ENCODE measurements around the gene AKAP7. TPM values are rescaled to one million over a fixed set of nuclear protein-coding genes. Genes with fewer than 3 reads are reported as not detected.
"Not testable (repeated sequence)": the region's sequence is repeated elsewhere in the genome, so short reads cannot be mapped to it uniquely, and the experiment has no call there.

Gene AKAP7
- polyA plus RNA-seq, 3 donors: 2.4 to 4.9 (median 3.4) TPM

DNA sequence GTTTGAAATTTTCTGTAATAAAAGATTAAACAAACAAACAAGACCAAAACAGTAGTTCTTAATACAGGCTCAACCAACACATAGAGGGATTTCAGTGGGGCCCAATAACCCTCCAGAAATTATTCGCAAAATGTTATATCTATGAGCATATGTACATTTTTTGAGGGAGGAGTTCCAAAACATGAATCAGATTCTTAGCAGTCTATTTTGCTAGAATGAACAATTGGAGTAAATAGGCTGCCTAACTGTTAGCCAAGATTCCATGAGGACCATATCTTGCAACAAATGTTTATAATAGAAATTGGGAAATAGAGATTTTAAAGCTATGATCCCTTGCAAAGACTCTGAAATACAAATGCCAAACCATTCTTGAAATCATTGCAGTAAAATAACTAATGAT, 186.3 kb downstream of the AKAP7 start:
- Mint-ChIP-seq H3K4me1 (no peaks in the 10 kb centered on the region), H3K36me3 (no peaks in the 10 kb centered on the region), H3K9me3 (peaks cover 0 to 10% (median 5%) of the 10 kb centered on the region in 7 donors), H3K4me3 (no peak overlapping the region), H3K27ac (no peak overlapping the region), H3K27me3 (ENCODE audit: low read depth in 3 of 3) (peaks cover 0 to 2% (median 2%) of the 10 kb centered on the region in 3 donors)
- no CpG with 5 or more reads among the region's 1 CpG for WGBS (ENCODE audit: insufficient coverage)
- Histone ChIP-seq H3K9ac (ENCODE audit: insufficient read depth, low read length, poor library complexity, severe bottlenecking) (no peak overlapping the region), H3K36me3 (replicated peaks in 1 of 2; ENCODE audit: control insufficient read depth in 1 of 2, insufficient read depth in 2 of 2, low read length in 2 of 2) (no peaks in the 10 kb centered on the region), H3K4me1 (ENCODE audit: control insufficient read depth in 1 of 2, insufficient read depth in 2 of 2, low read length in 2 of 2) (no peaks in the 10 kb centered on the region), H3K9me3 (replicated peaks in 1 of 2; ENCODE audit: control insufficient read depth in 1 of 2, insufficient read depth in 1 of 2, low read length in 2 of 2) (no peaks in the 10 kb centered on the region), H4K20me1 (ENCODE audit: insufficient read depth, low read length) (no peaks in the 10 kb centered on the region), H3K4me3 (replicated peaks in 1 of 3; ENCODE audit: low read depth in 2 of 3, low read length in 3 of 3) (no peak overlapping the region), H3K4me2 (replicated peaks; ENCODE audit: extremely low read depth, low read length, poor library complexity, severe bottlenecking) (no peak overlapping the region), H3K27ac (ENCODE audit: low read depth in 1 of 2, low read length in 2 of 2) (no peak overlapping the region), H3K27me3 (ENCODE audit: control insufficient read depth in 2 of 2, insufficient read depth in 2 of 2, low read length in 2 of 2) (no peaks in the 10 kb centered on the region), H3K79me2 (ENCODE audit: insufficient read depth, low read length) (no peaks in the 10 kb centered on the region), H2AFZ (ENCODE audit: insufficient read depth, low read depth, low read length, poor library complexity, severe bottlenecking) (no peak overlapping the region)
- intact Hi-C loops (cut with micrococcal nuclease): no loop called here
- TF ChIP-seq CTCF (IDR thresholded peaks at IDR 0.05): no peak
- DNase-seq: no peak

DNA sequence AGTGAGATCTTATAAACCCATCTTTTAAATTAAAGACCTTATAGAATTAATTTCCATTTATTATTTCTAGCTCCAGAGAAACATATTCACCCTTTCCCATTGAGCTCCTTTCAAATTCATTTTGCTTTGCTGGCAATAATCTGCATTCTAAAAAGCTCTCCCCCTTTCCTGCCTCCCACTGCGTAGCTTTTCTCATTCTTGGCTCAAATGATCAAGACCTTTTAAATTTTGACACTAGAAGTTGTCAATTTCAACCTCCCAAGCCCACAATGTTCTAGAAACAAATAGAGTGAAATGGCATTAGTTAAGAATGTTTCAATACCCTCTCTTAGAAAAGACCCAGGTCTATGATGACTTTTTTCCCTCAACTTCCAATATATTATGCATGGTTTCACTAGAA, 186.9 kb downstream of the AKAP7 start:
- H3K27ac Mint-ChIP-seq: no peak overlapping the region
- intact Hi-C loops (cut with micrococcal nuclease): no loop called here
- Histone ChIP-seq H3K4me2 (replicated peaks; ENCODE audit: extremely low read depth, low read length, poor library complexity, severe bottlenecking) (no peak overlapping the region), H3K4me1 (ENCODE audit: control insufficient read depth in 1 of 2, insufficient read depth in 2 of 2, low read length in 2 of 2) (no peaks in the 10 kb centered on the region), H3K4me3 (replicated peaks in 1 of 3; ENCODE audit: low read depth in 2 of 3, low read length in 3 of 3) (no peak overlapping the region), H2AFZ (ENCODE audit: insufficient read depth, low read depth, low read length, poor library complexity, severe bottlenecking) (no peak overlapping the region), H3K27me3 (ENCODE audit: control insufficient read depth in 2 of 2, insufficient read depth in 2 of 2, low read length in 2 of 2) (no peaks in the 10 kb centered on the region), H3K27ac (ENCODE audit: low read depth in 1 of 2, low read length in 2 of 2) (no peak overlapping the region), H3K79me2 (ENCODE audit: insufficient read depth, low read length) (no peaks in the 10 kb centered on the region), H3K9me3 (replicated peaks in 1 of 2; ENCODE audit: control insufficient read depth in 1 of 2, insufficient read depth in 1 of 2, low read length in 2 of 2) (no peaks in the 10 kb centered on the region), H4K20me1 (ENCODE audit: insufficient read depth, low read length) (no peaks in the 10 kb centered on the region), H3K9ac (ENCODE audit: insufficient read depth, low read length, poor library complexity, severe bottlenecking) (no peak overlapping the region), H3K36me3 (replicated peaks in 1 of 2; ENCODE audit: control insufficient read depth in 1 of 2, insufficient read depth in 2 of 2, low read length in 2 of 2) (no peaks in the 10 kb centered on the region)
- no peak for DNase-seq
- peaks cover 0 to 4% (median 0%) of the 10 kb centered on the region in 7 donors for H3K9me3 Mint-ChIP-seq
- peaks cover 0 to 2% (median 2%) of the 10 kb centered on the region in 3 donors for H3K27me3 Mint-ChIP-seq (ENCODE audit: low read depth in 3 of 3)
- TF ChIP-seq CTCF (IDR thresholded peaks at IDR 0.05): no peak
- H3K4me3 Mint-ChIP-seq: no peak overlapping the region
- H3K36me3 Mint-ChIP-seq: no peaks in the 10 kb centered on the region
- no CpG with 5 or more reads among the region's 1 CpG for WGBS (ENCODE audit: insufficient coverage)
- H3K4me1 Mint-ChIP-seq: no peaks in the 10 kb centered on the region

GRCh38 chr6:131325669-131326068, 190.4 kb downstream of the AKAP7 start:
- H4K20me1 ChIP-seq (ENCODE audit: insufficient read depth, low read length); H3K27me3 Mint-ChIP-seq (ENCODE audit: low read depth in 3 of 3); H3K27ac ChIP-seq (ENCODE audit: low read depth in 1 of 2, low read length in 2 of 2); H2AFZ ChIP-seq (ENCODE audit: insufficient read depth, low read depth, low read length, poor library complexity, severe bottlenecking); H3K79me2 ChIP-seq (ENCODE audit: insufficient read depth, low read length); H3K27me3 ChIP-seq (ENCODE audit: control insufficient read depth in 2 of 2, insufficient read depth in 2 of 2, low read length in 2 of 2); H3K9me3 Mint-ChIP-seq; DNase-seq; H3K9me3 ChIP-seq (replicated peaks in 1 of 2; ENCODE audit: control insufficient read depth in 1 of 2, insufficient read depth in 1 of 2, low read length in 2 of 2); H3K9ac ChIP-seq (ENCODE audit: insufficient read depth, low read length, poor library complexity, severe bottlenecking); H3K4me1 Mint-ChIP-seq; H3K27ac Mint-ChIP-seq; H3K4me3 Mint-ChIP-seq; H3K4me1 ChIP-seq (ENCODE audit: control insufficient read depth in 1 of 2, insufficient read depth in 2 of 2, low read length in 2 of 2); intact Hi-C loops (cut with micrococcal nuclease); H3K36me3 Mint-ChIP-seq; H3K36me3 ChIP-seq (replicated peaks in 1 of 2; ENCODE audit: control insufficient read depth in 1 of 2, insufficient read depth in 2 of 2, low read length in 2 of 2); H3K4me3 ChIP-seq (replicated peaks in 1 of 3; ENCODE audit: low read depth in 2 of 3, low read length in 3 of 3); H3K4me2 ChIP-seq (replicated peaks; ENCODE audit: extremely low read depth, low read length, poor library complexity, severe bottlenecking): not testable (repeated sequence)
- WGBS (ENCODE audit: insufficient coverage): 89% methylated on average over 11 of the region's 14 CpGs

Data from CD14-positive monocyte (primary cell).